ENCODE measurements around the gene FA2H.

FA2H gene

DNA sequence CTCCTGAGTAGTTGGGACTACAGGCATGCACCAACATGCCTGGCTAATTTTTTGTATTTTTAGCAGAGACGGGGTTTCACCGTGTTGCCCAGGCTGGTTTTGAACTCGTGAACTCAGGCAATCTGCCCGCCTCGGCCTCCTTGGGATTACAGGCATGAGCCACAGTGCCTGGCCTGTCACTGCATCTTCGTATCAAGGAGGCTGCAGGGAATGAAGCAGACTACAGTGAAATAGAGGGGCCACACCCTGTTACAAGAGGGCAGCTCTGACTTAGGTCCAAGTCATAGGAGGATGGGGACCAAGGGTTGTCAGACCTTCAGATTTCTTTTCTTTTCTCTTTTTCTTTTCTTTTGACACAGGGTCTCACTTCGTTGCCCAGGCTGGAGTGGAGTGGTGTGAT, 28.7 kb downstream of the FA2H start:
- no peak overlapping the region for H3K9ac ChIP-seq (ENCODE audit: low read length)
- H3K79me2 ChIP-seq (ENCODE audit: insufficient read depth, low read length): no peaks in the 10 kb centered on the region
- H2AFZ ChIP-seq (ENCODE audit: low read depth, low read length, severe bottlenecking): no peak overlapping the region
- H3K9me2 ChIP-seq (replicated peaks; ENCODE audit: insufficient read depth, low read length): no peaks in the 10 kb centered on the region
- H3K4me2 ChIP-seq (ENCODE audit: low read depth, low read length, poor library complexity, severe bottlenecking): no peak overlapping the region
- no peaks in the 10 kb centered on the region for H3K9me3 ChIP-seq (ENCODE audit: insufficient read depth, low read length)
- no peaks in the 10 kb centered on the region for H3K27me3 ChIP-seq (ENCODE audit: low read length)
- H3K36me3 ChIP-seq (ENCODE audit: low read length): no peaks in the 10 kb centered on the region
- H3K27ac ChIP-seq (ENCODE audit: low read depth, low read length): no peak overlapping the region
- no peaks in the 10 kb centered on the region for H3F3A ChIP-seq (ENCODE audit: insufficient read depth)
- H3K4me3 ChIP-seq (ENCODE audit: insufficient read depth, low read length, poor library complexity, severe bottlenecking): no peak overlapping the region
- TF ChIP-seq, protein P1, sequence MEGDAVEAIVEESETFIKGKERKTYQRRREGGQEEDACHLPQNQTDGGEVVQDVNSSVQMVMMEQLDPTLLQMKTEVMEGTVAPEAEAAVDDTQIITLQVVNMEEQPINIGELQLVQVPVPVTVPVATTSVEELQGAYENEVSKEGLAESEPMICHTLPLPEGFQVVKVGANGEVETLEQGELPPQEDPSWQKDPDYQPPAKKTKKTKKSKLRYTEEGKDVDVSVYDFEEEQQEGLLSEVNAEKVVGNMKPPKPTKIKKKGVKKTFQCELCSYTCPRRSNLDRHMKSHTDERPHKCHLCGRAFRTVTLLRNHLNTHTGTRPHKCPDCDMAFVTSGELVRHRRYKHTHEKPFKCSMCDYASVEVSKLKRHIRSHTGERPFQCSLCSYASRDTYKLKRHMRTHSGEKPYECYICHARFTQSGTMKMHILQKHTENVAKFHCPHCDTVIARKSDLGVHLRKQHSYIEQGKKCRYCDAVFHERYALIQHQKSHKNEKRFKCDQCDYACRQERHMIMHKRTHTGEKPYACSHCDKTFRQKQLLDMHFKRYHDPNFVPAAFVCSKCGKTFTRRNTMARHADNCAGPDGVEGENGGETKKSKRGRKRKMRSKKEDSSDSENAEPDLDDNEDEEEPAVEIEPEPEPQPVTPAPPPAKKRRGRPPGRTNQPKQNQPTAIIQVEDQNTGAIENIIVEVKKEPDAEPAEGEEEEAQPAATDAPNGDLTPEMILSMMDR (IDR thresholded peaks at IDR 0.05; ENCODE audit: insufficient read depth, low read length, poor library complexity, severe bottlenecking): no peak
- TF ChIP-seq EZH2phosphoT487 (conservative IDR thresholded peaks at IDR 0.05; ENCODE audit: low read length): no peak
- no peaks in the 10 kb centered on the region for H4K20me1 ChIP-seq (ENCODE audit: low read depth, low read length)

DNA sequence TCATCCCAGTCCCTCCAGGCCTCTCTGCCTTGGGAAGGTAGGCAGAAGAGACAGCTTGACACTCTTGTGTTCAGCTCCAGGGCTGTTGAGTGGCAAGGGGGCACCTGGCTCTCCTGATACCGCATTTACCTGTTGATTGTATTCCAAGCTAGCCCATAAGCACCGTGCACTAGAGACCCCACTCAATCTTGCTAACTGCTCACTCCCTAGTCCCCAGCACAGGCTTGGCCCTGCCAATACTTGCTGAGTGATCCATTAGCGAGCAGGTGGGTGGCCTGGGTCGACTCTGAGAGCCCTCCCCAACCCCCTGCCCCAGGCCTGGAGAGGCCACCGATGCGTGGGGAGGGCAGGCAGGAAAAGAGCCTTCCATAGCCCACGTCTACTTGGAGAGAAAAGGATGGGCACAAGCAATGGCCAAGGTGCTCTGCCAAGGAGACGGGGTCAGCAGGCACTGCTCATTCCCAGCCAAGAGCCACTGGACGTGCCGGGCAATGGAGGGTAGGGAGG, 29.5 kb downstream of the FA2H start:
- Histone ChIP-seq H3K79me2 (ENCODE audit: insufficient read depth, low read length) (no peaks in the 10 kb centered on the region), H3F3A (ENCODE audit: insufficient read depth) (no peaks in the 10 kb centered on the region), H3K36me3 (ENCODE audit: low read length) (no peaks in the 10 kb centered on the region), H3K27me3 (ENCODE audit: low read length) (no peaks in the 10 kb centered on the region), H4K20me1 (ENCODE audit: low read depth, low read length) (no peaks in the 10 kb centered on the region), H2AFZ (ENCODE audit: low read depth, low read length, severe bottlenecking) (no peak overlapping the region), H3K9ac (ENCODE audit: low read length) (no peak overlapping the region), H3K9me3 (ENCODE audit: insufficient read depth, low read length) (no peaks in the 10 kb centered on the region), H3K9me2 (replicated peaks; ENCODE audit: insufficient read depth, low read length) (no peaks in the 10 kb centered on the region), H3K27ac (ENCODE audit: low read depth, low read length) (no peak overlapping the region), H3K4me3 (ENCODE audit: insufficient read depth, low read length, poor library complexity, severe bottlenecking) (no peak overlapping the region), H3K4me2 (ENCODE audit: low read depth, low read length, poor library complexity, severe bottlenecking) (no peak overlapping the region)
- no peak for TF ChIP-seq EZH2phosphoT487 (conservative IDR thresholded peaks at IDR 0.05; ENCODE audit: low read length)
- TF ChIP-seq, protein P1 (IDR thresholded peaks at IDR 0.05; ENCODE audit: insufficient read depth, low read length, poor library complexity, severe bottlenecking): no peak

DNA sequence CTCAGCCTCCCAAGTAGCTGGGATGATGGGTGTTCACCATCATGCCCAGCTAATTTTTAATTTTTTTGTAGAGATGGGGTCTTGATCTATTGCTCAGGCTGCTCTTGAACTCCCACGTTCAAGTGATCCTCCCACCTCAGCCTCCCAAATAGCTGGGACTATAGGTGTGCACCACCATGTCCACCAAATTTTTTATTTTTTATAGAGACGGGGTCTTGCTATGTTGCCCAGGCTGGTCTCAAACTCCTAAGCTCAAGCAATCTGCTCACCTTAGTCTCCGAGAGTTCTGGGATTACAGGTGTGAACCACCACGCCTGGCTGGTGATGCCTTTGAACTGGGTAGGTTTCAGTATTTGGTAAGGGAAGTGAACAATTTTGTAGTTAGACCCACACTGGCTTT, 30.1 kb downstream of the FA2H start:
- H3K36me3 ChIP-seq (ENCODE audit: low read length): no peaks in the 10 kb centered on the region
- H3K4me3 ChIP-seq (ENCODE audit: insufficient read depth, low read length, poor library complexity, severe bottlenecking): no peak overlapping the region
- H4K20me1 ChIP-seq (ENCODE audit: low read depth, low read length): no peaks in the 10 kb centered on the region
- no peak overlapping the region for H2AFZ ChIP-seq (ENCODE audit: low read depth, low read length, severe bottlenecking)
- TF ChIP-seq EZH2phosphoT487 (conservative IDR thresholded peaks at IDR 0.05; ENCODE audit: low read length): no peak
- TF ChIP-seq, protein P1 (IDR thresholded peaks at IDR 0.05; ENCODE audit: insufficient read depth, low read length, poor library complexity, severe bottlenecking): no peak
- H3K9me2 ChIP-seq (replicated peaks; ENCODE audit: insufficient read depth, low read length): no peaks in the 10 kb centered on the region
- H3F3A ChIP-seq (ENCODE audit: insufficient read depth): no peaks in the 10 kb centered on the region
- no peaks in the 10 kb centered on the region for H3K79me2 ChIP-seq (ENCODE audit: insufficient read depth, low read length)
- H3K27ac ChIP-seq (ENCODE audit: low read depth, low read length): no peak overlapping the region
- no peak overlapping the region for H3K9ac ChIP-seq (ENCODE audit: low read length)
- H3K9me3 ChIP-seq (ENCODE audit: insufficient read depth, low read length): no peaks in the 10 kb centered on the region
- H3K27me3 ChIP-seq (ENCODE audit: low read length): no peaks in the 10 kb centered on the region
- no peak overlapping the region for H3K4me2 ChIP-seq (ENCODE audit: low read depth, low read length, poor library complexity, severe bottlenecking)
